Activated CD8-positive, alpha-beta T cell treated with anti-CD3 and anti-CD28 coated beads for 36 hours (primary cell): ENCODE data around the gene NUMBL. TPM values are rescaled to one million over a fixed set of nuclear protein-coding genes. Genes with fewer than 3 reads are reported as not detected.

Source experiments
- ATAC-seq: fragments of 200-7000 bp; cut with Tn5 transposase; one replicate; pipeline ENCODE4 v1.10.0; 2021; ENCODE audit warnings: mild to moderate bottlenecking, moderate library complexity
- CTCF ChIA-PET: fragments of 350-600 bp; sonication (Branson Sonifier 250); formaldehyde crosslinking; loops from one replicate; lab custom pipeline; 2021; ENCODE audit warnings: antibody characterized with exemption; lab: Charles Lee
- POLR2A ChIA-PET: fragments of 350-600 bp; sonication (Branson Sonifier 250); formaldehyde crosslinking; loops from one replicate; lab custom pipeline; 2021; ENCODE audit warnings: antibody characterized with exemption; lab: Charles Lee
- DNase-seq: peaks from one replicate; pipeline ENCODE4 v3.0.0-alpha.2; 2020
- H3K27ac Mint-ChIP-seq: one replicate; pipeline ENCODE4 v1.8.0; 2021; ENCODE audit warnings: mild to moderate bottlenecking, mixed read lengths
- H3K27me3 Mint-ChIP-seq: one replicate; pipeline ENCODE4 v1.8.0; 2021; ENCODE audit warnings: mixed read lengths
- H3K36me3 Mint-ChIP-seq: one replicate; pipeline ENCODE4 v1.8.0; 2021; ENCODE audit warnings: low read depth, mixed read lengths
- H3K4me1 Mint-ChIP-seq: one replicate; pipeline ENCODE4 v1.8.0; 2021; ENCODE audit warnings: low read depth, mixed read lengths
- H3K4me3 Mint-ChIP-seq: one replicate; pipeline ENCODE4 v1.8.0; 2021; ENCODE audit warnings: mild to moderate bottlenecking, moderate library complexity, mixed read lengths
- H3K9me3 Mint-ChIP-seq: one replicate; pipeline ENCODE4 v1.8.0; 2021; ENCODE audit warnings: mixed read lengths
- CTCF ChIP-seq: fragments of 200-600 bp; IDR thresholded peaks from one replicate; pipeline ENCODE4 v1.8.0; 2022; ENCODE audit warnings: antibody characterized with exemption, mild to moderate bottlenecking
- intact Hi-C: fragments of 100-400 bp; cut with micrococcal nuclease; formaldehyde crosslinking; loops from one replicate; pipeline ENCODE4 v1.10.0; 2022
- total RNA-seq, 2 experiments: library from RNA; stranded (reverse); gene quantifications; one replicate each; pipeline ENCODE4 v1.2.3, GENCODE V29; 2021

Gene NUMBL
- total RNA-seq, 2 experiments from 2014 or later: 13.7 to 17.7 TPM

GRCh38 chr19:40672038-40672437, 18.4 kb downstream of the NUMBL start:
- Mint-ChIP-seq H3K4me1 (no peaks in the 10 kb centered on the region), H3K9me3 (peaks cover 6% of the 10 kb centered on the region), H3K27me3 (no peaks in the 10 kb centered on the region), H3K27ac (no peak overlapping the region), H3K4me3 (no peak overlapping the region), H3K36me3 (peaks cover 32% of the 10 kb centered on the region)
- ChIA-PET CTCF (interaction anchor here (1.6 to 1.7 kb wide), 2 partner anchors 9 to 149 kb away, joined by 3 to 4 read pairs; no protein-coding TSS in a partner anchor), POLR2A (interaction anchor here (0.9 kb wide), 1 partner anchor 127 kb away, joined by 3 read pairs; the partner anchor contains the start of gene EGLN2)
- no peak for ATAC-seq
- intact Hi-C loops: no loop called here
- DNase-seq: no peak
- TF ChIP-seq CTCF: no peak

GRCh38 chr19:40671404-40671803, 19.0 kb downstream of the NUMBL start:
- CTCF ChIA-PET: interaction anchor here (1.6 to 1.7 kb wide), 2 partner anchors 8 to 149 kb away, joined by 3 to 4 read pairs; no protein-coding TSS in a partner anchor
- ATAC-seq (no peak), DNase-seq (no peak)
- peaks cover 5% of the 10 kb centered on the region for H3K4me1 Mint-ChIP-seq
- no peaks in the 10 kb centered on the region for H3K27me3 Mint-ChIP-seq
- peaks cover 6% of the 10 kb centered on the region for H3K9me3 Mint-ChIP-seq
- H3K4me3 Mint-ChIP-seq: no peak overlapping the region
- TF ChIP-seq CTCF: no peak
- H3K36me3 Mint-ChIP-seq: peaks cover 36% of the 10 kb centered on the region
- POLR2A ChIA-PET: interaction anchor here (0.9 kb wide), 1 partner anchor 127 kb away, joined by 3 read pairs; the partner anchor contains the start of gene EGLN2
- intact Hi-C loops: no loop called here
- H3K27ac Mint-ChIP-seq: no peak overlapping the region

GRCh38 chr19:40668991-40669614, 21.3 kb downstream of the NUMBL start:
- peaks cover 6% of the 10 kb centered on the region for H3K9me3 Mint-ChIP-seq
- H3K27me3 Mint-ChIP-seq: no peaks in the 10 kb centered on the region
- POLR2A ChIA-PET: no interaction called here
- no peak overlapping the region for H3K27ac Mint-ChIP-seq
- H3K4me3 Mint-ChIP-seq: no peak overlapping the region
- DNase-seq: no peak
- no peak for TF ChIP-seq CTCF
- no peak for ATAC-seq
- H3K36me3 Mint-ChIP-seq: peaks cover 36% of the 10 kb centered on the region
- peaks cover 11% of the 10 kb centered on the region for H3K4me1 Mint-ChIP-seq
- intact Hi-C loops: no loop called here
- CTCF ChIA-PET: no interaction called here

- intact Hi-C loops: no loop called here
- ChIA-PET POLR2A (interaction anchor here (1.3 kb wide), 1 partner anchor 66 kb away, joined by 3 read pairs; no protein-coding TSS in a partner anchor), CTCF (no interaction called here)
- Mint-ChIP-seq H3K4me3 (no peak overlapping the region), H3K27me3 (no peaks in the 10 kb centered on the region), H3K36me3 (peaks cover 36% of the 10 kb centered on the region), H3K4me1 (peaks cover 21% of the 10 kb centered on the region), H3K9me3 (peaks cover 6% of the 10 kb centered on the region), H3K27ac (no peak overlapping the region)
- TF ChIP-seq CTCF: no peak
- DNase-seq: no peak
- no peak for ATAC-seq
These were observed 22.8 kb downstream of the NUMBL start for GRCh38 chr19:40667602-40668001.

GRCh38 chr19:40666803-40667438, 23.5 kb downstream of the NUMBL start:
- CTCF ChIA-PET: no interaction called here
- intact Hi-C loops: no loop called here
- H3K9me3 Mint-ChIP-seq: peaks cover 6% of the 10 kb centered on the region
- H3K27me3 Mint-ChIP-seq: no peaks in the 10 kb centered on the region
- no peak for TF ChIP-seq CTCF
- no peak overlapping the region for H3K27ac Mint-ChIP-seq
- no peak overlapping the region for H3K4me3 Mint-ChIP-seq
- ATAC-seq (no peak), DNase-seq (no peak)
- peaks cover 36% of the 10 kb centered on the region for H3K36me3 Mint-ChIP-seq
- peaks cover 21% of the 10 kb centered on the region for H3K4me1 Mint-ChIP-seq
- POLR2A ChIA-PET: no interaction called here
